ENCODE results near the gene TSC22D3. TPM values are rescaled to one million over a fixed set of nuclear protein-coding genes. Genes with fewer than 3 reads are reported as not detected.

Gene TSC22D3
- total RNA-seq, 1 donor: 13.3 TPM

- TF ChIP-seq CTCF (IDR thresholded peaks at IDR 0.05; ENCODE audit: insufficient read depth, low read length): no peak
- no peak for DNase-seq (ENCODE audit: low read depth)
- no peak overlapping the region for H3K4me3 ChIP-seq (ENCODE audit: low read depth, low read length)
Observed at GRCh38 chrX:107707866-107708265, 67.7 kb downstream of the TSC22D3 start.

GRCh38 chrX:107706309-107706708 is 69.3 kb downstream of the TSC22D3 start:
- no peak for TF ChIP-seq CTCF (IDR thresholded peaks at IDR 0.05; ENCODE audit: insufficient read depth, low read length)
- no peak overlapping the region for H3K4me3 ChIP-seq (ENCODE audit: low read depth, low read length)
- DNase-seq (ENCODE audit: low read depth): no peak

GRCh38 chrX:107704587-107704986 is 71.0 kb downstream of the TSC22D3 start:
- TF ChIP-seq CTCF (IDR thresholded peaks at IDR 0.05; ENCODE audit: insufficient read depth, low read length): no peak

GRCh38 chrX:107704181-107704580 is 71.4 kb downstream of the TSC22D3 start:
- no peak for TF ChIP-seq CTCF (IDR thresholded peaks at IDR 0.05; ENCODE audit: insufficient read depth, low read length)
- no peak overlapping the region for H3K4me3 ChIP-seq (ENCODE audit: low read depth, low read length)
- no peak for DNase-seq (ENCODE audit: low read depth)

More at GRCh38 chrX:107704587-107704986, 71.0 kb downstream of the TSC22D3 start:
- H3K4me3 ChIP-seq (ENCODE audit: low read depth, low read length): no peak overlapping the region
- DNase-seq (ENCODE audit: low read depth): no peak

- DNase-seq (ENCODE audit: low read depth): no peak
- no peak for TF ChIP-seq CTCF (IDR thresholded peaks at IDR 0.05; ENCODE audit: insufficient read depth, low read length)
- no peak overlapping the region for H3K4me3 ChIP-seq (ENCODE audit: low read depth, low read length)
Observed at GRCh38 chrX:107701493-107702121, 74.0 kb downstream of the TSC22D3 start.

- DNase-seq (ENCODE audit: low read depth): no peak
Observed at GRCh38 chrX:107700790-107701189, 74.8 kb downstream of the TSC22D3 start.

More at GRCh38 chrX:107700790-107701189, 74.8 kb downstream of the TSC22D3 start:
- TF ChIP-seq CTCF (IDR thresholded peaks at IDR 0.05; ENCODE audit: insufficient read depth, low read length): no peak
- H3K4me3 ChIP-seq (ENCODE audit: low read depth, low read length): no peak overlapping the region

Data from fibroblast of the aortic adventitia (primary cell).